Measurements from ENCODE around the gene PLCB1. TPM values are rescaled to one million over a fixed set of nuclear protein-coding genes. Genes with fewer than 3 reads are reported as not detected.

PLCB1 gene
- total and polyA plus RNA-seq, 2 of the 4 experiments (the other 2 are of a cell fraction), result 5.6 to 16.1 TPM

- H3K9me3 ChIP-seq (ENCODE audit: control insufficient read depth, insufficient read depth, low read length), result no peaks in the 10 kb centered on the region
- H3K79me1 ChIP-seq (ENCODE audit: low read depth in 1 of 2, low read length in 2 of 2), result no peaks in the 10 kb centered on the region; a peak in 1 of 4 replicates
- ATAC-seq (ENCODE audit: low read depth), result no peak
- H3K27me3 ChIP-seq (ENCODE audit: control insufficient read depth, insufficient read depth, low read length), result no peaks in the 10 kb centered on the region
- H2AK5ac ChIP-seq (ENCODE audit: low read depth, low read length), result no peak overlapping the region
- no peak overlapping the region for H3K23ac ChIP-seq (ENCODE audit: low read depth, low read length)
- no peak overlapping the region for H3K4ac ChIP-seq (ENCODE audit: low read depth, low read length)
- H4K5ac ChIP-seq (ENCODE audit: low read depth, low read length), result no peak overlapping the region
- BruUV-seq (replicated peaks), result no TSS peak
- no peak overlapping the region for H3K27ac ChIP-seq (ENCODE audit: insufficient read depth, low read length)
- no peak overlapping the region for H3K56ac ChIP-seq (ENCODE audit: extremely low read depth, insufficient read depth, low read length)
- no peaks in the 10 kb centered on the region for H4K20me1 ChIP-seq (ENCODE audit: insufficient read depth, low read length)
- dilution Hi-C loops (cut with HindIII; ENCODE audit: low sequenced_read_pairs, unreplicated experiment) (no loop called here), intact Hi-C loops (cut with micrococcal nuclease) (loop anchor here (5.0 kb wide), 5 partner anchors 58 to 417 kb away; no protein-coding TSS in a partner anchor), in situ Hi-C loops (cut with MboI; ENCODE audit: low sequenced_read_pairs) (loop anchor here (10.0 kb wide), 1 partner anchor 515 kb away; no protein-coding TSS in a partner anchor)
- H3K14ac ChIP-seq (replicated peaks; ENCODE audit: low read depth, low read length), result no peak overlapping the region
- ChIA-PET POLR2A (ENCODE audit: unreplicated experiment) (no interaction called here), CTCF (no interaction called here)
- H2BK15ac ChIP-seq (ENCODE audit: low read depth, low read length), result no peak overlapping the region
- peaks cover 2% of the 10 kb centered on the region; the same call in 1 of the 2 replicates for H3K9me1 ChIP-seq (ENCODE audit: insufficient read depth, low read length)
- H2BK20ac ChIP-seq (ENCODE audit: low read depth, low read length), result no peak overlapping the region
- 100% methylated on average over 1 of the region's 7 CpGs; no CpG with 5 or more reads in 1 of the 2 experiments for WGBS, 2 experiments (ENCODE audit: extremely low coverage in 2 of 2, insufficient read length in 1 of 2)
- no peak overlapping the region for H2AFZ ChIP-seq (replicated peaks; ENCODE audit: low read length, poor library complexity)
- no peak for TF ChIP-seq NFE2L2 (IDR thresholded peaks at IDR 0.05; ENCODE audit: low read depth, low read length)
- TF ChIP-seq MAFK (IDR thresholded peaks at IDR 0.05; ENCODE audit: low read depth, low read length), result no peak
- TF ChIP-seq RFX5 (IDR thresholded peaks at IDR 0.05; ENCODE audit: low read depth, low read length), result no peak
- no peak for TF ChIP-seq SMC3 (IDR thresholded peaks at IDR 0.05; ENCODE audit: low read depth, low read length)
- TF ChIP-seq ELK1 (IDR thresholded peaks at IDR 0.05; ENCODE audit: borderline replicate concordance, low read depth, low read length), result no peak
- no peak for TF ChIP-seq BHLHE40 (IDR thresholded peaks at IDR 0.05; ENCODE audit: low read depth, low read length)
- no peak for TF ChIP-seq POLR2A (IDR thresholded peaks at IDR 0.05; ENCODE audit: low read depth, low read length)
- TF ChIP-seq RAD21 (IDR thresholded peaks at IDR 0.05; ENCODE audit: low read length), result no peak
- TF ChIP-seq CEBPB (IDR thresholded peaks at IDR 0.05; ENCODE audit: low read depth, low read length), result no peak
- TF ChIP-seq, protein P1, sequence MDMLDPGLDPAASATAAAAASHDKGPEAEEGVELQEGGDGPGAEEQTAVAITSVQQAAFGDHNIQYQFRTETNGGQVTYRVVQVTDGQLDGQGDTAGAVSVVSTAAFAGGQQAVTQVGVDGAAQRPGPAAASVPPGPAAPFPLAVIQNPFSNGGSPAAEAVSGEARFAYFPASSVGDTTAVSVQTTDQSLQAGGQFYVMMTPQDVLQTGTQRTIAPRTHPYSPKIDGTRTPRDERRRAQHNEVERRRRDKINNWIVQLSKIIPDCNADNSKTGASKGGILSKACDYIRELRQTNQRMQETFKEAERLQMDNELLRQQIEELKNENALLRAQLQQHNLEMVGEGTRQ (IDR thresholded peaks at IDR 0.05; ENCODE audit: low read depth, low read length), result no peak
- TF ChIP-seq, protein P2, sequence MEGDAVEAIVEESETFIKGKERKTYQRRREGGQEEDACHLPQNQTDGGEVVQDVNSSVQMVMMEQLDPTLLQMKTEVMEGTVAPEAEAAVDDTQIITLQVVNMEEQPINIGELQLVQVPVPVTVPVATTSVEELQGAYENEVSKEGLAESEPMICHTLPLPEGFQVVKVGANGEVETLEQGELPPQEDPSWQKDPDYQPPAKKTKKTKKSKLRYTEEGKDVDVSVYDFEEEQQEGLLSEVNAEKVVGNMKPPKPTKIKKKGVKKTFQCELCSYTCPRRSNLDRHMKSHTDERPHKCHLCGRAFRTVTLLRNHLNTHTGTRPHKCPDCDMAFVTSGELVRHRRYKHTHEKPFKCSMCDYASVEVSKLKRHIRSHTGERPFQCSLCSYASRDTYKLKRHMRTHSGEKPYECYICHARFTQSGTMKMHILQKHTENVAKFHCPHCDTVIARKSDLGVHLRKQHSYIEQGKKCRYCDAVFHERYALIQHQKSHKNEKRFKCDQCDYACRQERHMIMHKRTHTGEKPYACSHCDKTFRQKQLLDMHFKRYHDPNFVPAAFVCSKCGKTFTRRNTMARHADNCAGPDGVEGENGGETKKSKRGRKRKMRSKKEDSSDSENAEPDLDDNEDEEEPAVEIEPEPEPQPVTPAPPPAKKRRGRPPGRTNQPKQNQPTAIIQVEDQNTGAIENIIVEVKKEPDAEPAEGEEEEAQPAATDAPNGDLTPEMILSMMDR (conservative IDR thresholded peaks at IDR 0.05; ENCODE audit: low read depth, low read length), result no peak
- no peak for TF ChIP-seq FOS (IDR thresholded peaks at IDR 0.05; ENCODE audit: low read depth, low read length)
- no peak for TF ChIP-seq CHD1 (IDR thresholded peaks at IDR 0.05; ENCODE audit: low read depth, low read length)
- no peak for TF ChIP-seq MAZ (IDR thresholded peaks at IDR 0.05; ENCODE audit: borderline replicate concordance, low read depth, low read length)
- TF ChIP-seq RCOR1 (IDR thresholded peaks at IDR 0.05; ENCODE audit: insufficient replicate concordance, low read length), result no peak
- TF ChIP-seq MXI1 (IDR thresholded peaks at IDR 0.05; ENCODE audit: borderline replicate concordance, low read depth, low read length), result no peak
- no peak overlapping the region for H4K8ac ChIP-seq (ENCODE audit: low read depth in 2 of 2, low read length in 2 of 2)
- H3K4me3 ChIP-seq (ENCODE audit: insufficient read depth, low read depth, low read length), result no peak overlapping the region
- H2AK9ac ChIP-seq (replicated peaks; ENCODE audit: low read depth, low read length, poor library complexity), result no peak overlapping the region
- no peak overlapping the region for H4K91ac ChIP-seq (ENCODE audit: insufficient read depth, low read depth, low read length)
- H2BK120ac ChIP-seq (ENCODE audit: low read depth, low read length), result no peak overlapping the region
- no peak overlapping the region for H3K9ac ChIP-seq (ENCODE audit: low read depth, low read length)
- DNase-seq, result no peak
- no peak overlapping the region for H3K18ac ChIP-seq (ENCODE audit: low read depth, low read length)
- no peak overlapping the region for H2BK5ac ChIP-seq (ENCODE audit: low read depth, low read length, poor library complexity, severe bottlenecking)
- H3K36me3 ChIP-seq (ENCODE audit: control insufficient read depth, insufficient read depth, low read length), result no peaks in the 10 kb centered on the region
- no peak overlapping the region for H3K4me2 ChIP-seq (ENCODE audit: low read depth, low read length)
- peaks cover 11% of the 10 kb centered on the region for H3K4me1 ChIP-seq (ENCODE audit: control insufficient read depth, insufficient read depth, low read length)
Measured at GRCh38 chr20:8849990-8850389, 717.9 kb downstream of the PLCB1 start.
